K562 (cell line): ENCODE measurements around the gene CA7.

Source experiments
- ZC3H8 ChIP-seq: fragments of 450-650 bp; IDR thresholded peaks from 2 replicates; pipeline ENCODE4 v1.6.1; 2017
- ZNF224 ChIP-seq: sonication (generic); formaldehyde crosslinking; IDR thresholded peaks from 2 replicates; pipeline ENCODE4 v1.8.0; 2022; ENCODE audit warnings: mild to moderate bottlenecking, missing genetic modification reagents
- TF ChIP-seq, protein P1 (sequence below), 2 experiments: fragments of 150-350 bp in 1 of 2; IDR thresholded peaks; 2 replicates each; pipeline ENCODE4 v1.6.1; 2012 to 2016; ENCODE audit warnings: low read depth in 2 of 2, low read length in 2 of 2, mild to moderate bottlenecking in 1 of 2, moderate library complexity in 1 of 2

DNA sequence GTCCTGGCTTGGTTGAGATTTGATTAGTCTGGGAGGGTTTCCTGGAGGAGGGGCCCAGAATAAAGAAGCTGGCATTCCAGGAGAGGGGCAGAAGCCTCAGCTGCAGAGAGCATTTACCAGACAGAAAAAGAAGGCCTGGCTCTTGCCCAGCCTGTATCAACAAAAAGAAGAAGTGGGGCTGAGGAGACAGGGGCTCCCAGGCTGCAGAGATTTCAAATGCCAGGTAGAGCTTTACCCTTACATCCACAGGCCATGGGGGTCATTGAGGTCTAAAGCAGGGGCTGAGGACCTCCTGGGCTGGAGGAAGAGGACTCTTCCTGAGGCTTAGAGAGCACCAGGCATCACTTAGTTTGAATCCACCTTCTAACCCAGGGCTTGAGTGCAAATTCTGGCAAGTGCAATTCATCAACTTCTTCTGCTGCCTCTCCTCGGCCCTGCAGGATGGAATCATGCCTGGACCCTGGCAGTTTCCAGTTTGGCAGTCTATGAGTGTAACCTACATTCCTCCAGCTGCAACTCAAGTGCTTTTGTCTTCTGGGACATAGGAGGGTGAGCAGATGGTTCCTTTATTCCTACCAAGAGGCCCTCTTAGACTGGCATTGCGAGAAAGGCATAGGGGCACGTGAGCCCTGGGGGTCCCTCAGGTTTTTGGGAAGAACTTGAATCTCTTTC, 15.3 kb downstream of the CA7 start:
- TF ChIP-seq, protein P1, sequence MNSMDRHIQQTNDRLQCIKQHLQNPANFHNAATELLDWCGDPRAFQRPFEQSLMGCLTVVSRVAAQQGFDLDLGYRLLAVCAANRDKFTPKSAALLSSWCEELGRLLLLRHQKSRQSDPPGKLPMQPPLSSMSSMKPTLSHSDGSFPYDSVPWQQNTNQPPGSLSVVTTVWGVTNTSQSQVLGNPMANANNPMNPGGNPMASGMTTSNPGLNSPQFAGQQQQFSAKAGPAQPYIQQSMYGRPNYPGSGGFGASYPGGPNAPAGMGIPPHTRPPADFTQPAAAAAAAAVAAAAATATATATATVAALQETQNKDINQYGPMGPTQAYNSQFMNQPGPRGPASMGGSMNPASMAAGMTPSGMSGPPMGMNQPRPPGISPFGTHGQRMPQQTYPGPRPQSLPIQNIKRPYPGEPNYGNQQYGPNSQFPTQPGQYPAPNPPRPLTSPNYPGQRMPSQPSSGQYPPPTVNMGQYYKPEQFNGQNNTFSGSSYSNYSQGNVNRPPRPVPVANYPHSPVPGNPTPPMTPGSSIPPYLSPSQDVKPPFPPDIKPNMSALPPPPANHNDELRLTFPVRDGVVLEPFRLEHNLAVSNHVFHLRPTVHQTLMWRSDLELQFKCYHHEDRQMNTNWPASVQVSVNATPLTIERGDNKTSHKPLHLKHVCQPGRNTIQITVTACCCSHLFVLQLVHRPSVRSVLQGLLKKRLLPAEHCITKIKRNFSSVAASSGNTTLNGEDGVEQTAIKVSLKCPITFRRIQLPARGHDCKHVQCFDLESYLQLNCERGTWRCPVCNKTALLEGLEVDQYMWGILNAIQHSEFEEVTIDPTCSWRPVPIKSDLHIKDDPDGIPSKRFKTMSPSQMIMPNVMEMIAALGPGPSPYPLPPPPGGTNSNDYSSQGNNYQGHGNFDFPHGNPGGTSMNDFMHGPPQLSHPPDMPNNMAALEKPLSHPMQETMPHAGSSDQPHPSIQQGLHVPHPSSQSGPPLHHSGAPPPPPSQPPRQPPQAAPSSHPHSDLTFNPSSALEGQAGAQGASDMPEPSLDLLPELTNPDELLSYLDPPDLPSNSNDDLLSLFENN (IDR thresholded peaks at IDR 0.05; ENCODE audit: low read depth in 2 of 2, low read length in 2 of 2), result no peak
- TF ChIP-seq ZNF224 (CRISPR knock-in tag) (no peak), ZC3H8 (no peak)
